ENCODE results near the gene SDK1. TPM values are rescaled to one million over a fixed set of nuclear protein-coding genes. Genes with fewer than 3 reads are reported as not detected.

Gene SDK1
- total and polyA plus RNA-seq, 2 donors (not counting 3 experiments of a cell fraction or from before 2014, with no cell fraction given): 1.6 to 3.9 TPM

DNA sequence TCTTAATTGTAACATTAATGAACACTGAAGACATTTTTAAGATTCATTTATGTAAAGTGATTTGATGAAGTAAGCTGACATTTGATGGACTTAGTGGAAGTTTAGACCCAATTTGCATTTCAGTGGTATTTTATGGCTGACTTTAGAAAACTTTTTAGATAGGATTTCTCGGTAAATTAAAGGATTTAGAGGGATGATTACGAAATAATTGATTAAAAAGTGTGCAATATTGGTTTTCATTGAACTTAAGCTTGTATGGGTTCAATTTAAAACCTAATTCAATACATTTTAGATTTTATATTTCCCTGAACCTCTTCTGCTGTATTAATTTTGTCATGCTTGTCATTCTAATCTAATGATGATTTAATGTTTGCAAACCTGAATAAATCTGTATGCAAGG, 135.1 kb downstream of the SDK1 start:
- Histone ChIP-seq H3K9me1 (replicated peaks; ENCODE audit: control insufficient read depth, extremely low read depth, insufficient read depth, low read length) (no peaks in the 10 kb centered on the region), H3K9me3 (replicated peaks; ENCODE audit: control insufficient read depth, insufficient read depth, low read length) (no peaks in the 10 kb centered on the region), H3K27ac (ENCODE audit: insufficient read depth, low read depth, low read length) (peak overlapping the region; percentile 68), H3K9ac (replicated peaks; ENCODE audit: extremely low read depth, insufficient read depth, low read length) (peak overlapping the region; percentile 73), H2AFZ (ENCODE audit: low read depth, low read length) (no peak overlapping the region), H4K20me1 (replicated peaks; ENCODE audit: control insufficient read depth, extremely low read depth, insufficient read depth, low read length) (no peaks in the 10 kb centered on the region), H3K79me2 (ENCODE audit: control insufficient read depth, insufficient read depth, low read length) (peaks cover 2% of the 10 kb centered on the region), H3K4me3 (replicated peaks in 1 of 3; ENCODE audit: insufficient read depth in 1 of 3, low read depth in 1 of 3, low read length in 3 of 3) (no peak overlapping the region), H3K36me3 (ENCODE audit: control insufficient read depth in 2 of 2, extremely low read depth in 1 of 2, insufficient read depth in 2 of 2, low read length in 2 of 2) (no peaks in the 10 kb centered on the region), H3K27me3 (ENCODE audit: control insufficient read depth in 2 of 2, insufficient read depth in 2 of 2, low read length in 2 of 2) (no peaks in the 10 kb centered on the region), H3K4me2 (ENCODE audit: insufficient read depth, low read length) (peak overlapping the region; percentile 91), H3K4me1 (ENCODE audit: control insufficient read depth, extremely low read depth, insufficient read depth, low read length) (peaks cover 27% of the 10 kb centered on the region)
- intact Hi-C loops (cut with micrococcal nuclease): loop anchor here (5.0 kb wide), 3 partner anchors 49 to 461 kb away; no protein-coding TSS in a partner anchor
- POLR2A ChIA-PET: no interaction called here
- BruUV-seq (replicated peaks): no TSS peak
- DNase-seq (ENCODE audit: low read depth, low spot score): no peak
- FAIRE-seq: no peak
- CTCF ChIA-PET: interaction anchor here (0.8 to 1.0 kb wide), 2 partner anchors 133 to 147 kb away, joined by 3 read pairs; no protein-coding TSS in a partner anchor
- dilution Hi-C loops (cut with MboI; ENCODE audit: extremely low pct_ligation_motif_present, low sequenced_read_pairs): no loop called here
- TF ChIP-seq GATA2 (IDR thresholded peaks at IDR 0.05; ENCODE audit: insufficient read depth, insufficient read length, low read depth, low read length) (no peak), EZH2 (IDR thresholded peaks at IDR 0.05; ENCODE audit: borderline replicate concordance, low read depth, low read length, severe bottlenecking) (no peak)

DNA sequence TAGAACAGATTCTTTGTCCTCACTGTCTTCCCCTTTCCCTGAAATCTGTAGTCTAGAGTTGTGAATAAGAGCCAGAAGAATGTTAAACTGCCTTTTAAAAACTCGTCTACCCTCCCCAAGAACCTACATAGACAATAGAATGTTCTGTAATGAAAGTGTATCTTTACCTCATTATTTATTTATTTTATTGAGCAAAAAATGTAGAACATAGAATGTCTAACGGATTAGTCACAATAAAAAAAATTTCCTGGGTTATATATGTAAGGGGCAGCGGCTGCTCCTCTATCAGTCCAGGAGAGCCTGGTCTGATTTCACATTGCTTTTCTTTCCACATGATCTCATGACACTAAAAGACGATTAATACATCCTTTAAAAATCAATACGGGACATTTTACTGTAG, 135.7 kb downstream of the SDK1 start:
- dilution Hi-C loops (cut with MboI; ENCODE audit: extremely low pct_ligation_motif_present, low sequenced_read_pairs) (no loop called here), intact Hi-C loops (cut with micrococcal nuclease) (loop anchor here (5.0 kb wide), 3 partner anchors 49 to 461 kb away; no protein-coding TSS in a partner anchor)
- peak overlapping the region; percentile 68 for H3K27ac ChIP-seq (ENCODE audit: insufficient read depth, low read depth, low read length)
- peak; percentile 87 for FAIRE-seq
- no peaks in the 10 kb centered on the region for H3K27me3 ChIP-seq (ENCODE audit: control insufficient read depth in 2 of 2, insufficient read depth in 2 of 2, low read length in 2 of 2)
- no peaks in the 10 kb centered on the region for H3K9me3 ChIP-seq (replicated peaks; ENCODE audit: control insufficient read depth, insufficient read depth, low read length)
- peaks cover 27% of the 10 kb centered on the region for H3K4me1 ChIP-seq (ENCODE audit: control insufficient read depth, extremely low read depth, insufficient read depth, low read length)
- peak overlapping the region; percentile 91 for H3K4me2 ChIP-seq (ENCODE audit: insufficient read depth, low read length)
- peak; percentile 74 for DNase-seq (ENCODE audit: low read depth, low spot score)
- peak overlapping the region; percentile 73 for H3K9ac ChIP-seq (replicated peaks; ENCODE audit: extremely low read depth, insufficient read depth, low read length)
- no peaks in the 10 kb centered on the region for H4K20me1 ChIP-seq (replicated peaks; ENCODE audit: control insufficient read depth, extremely low read depth, insufficient read depth, low read length)
- H3K4me3 ChIP-seq (replicated peaks in 1 of 3; ENCODE audit: insufficient read depth in 1 of 3, low read depth in 1 of 3, low read length in 3 of 3): peak overlapping the region in 1 of 3 experiments; percentile 53
- BruUV-seq (replicated peaks): no TSS peak
- H3K79me2 ChIP-seq (ENCODE audit: control insufficient read depth, insufficient read depth, low read length): peaks cover 2% of the 10 kb centered on the region
- CTCF ChIA-PET: no interaction called here
- peak overlapping the region; percentile 56 for H2AFZ ChIP-seq (ENCODE audit: low read depth, low read length)
- POLR2A ChIA-PET: no interaction called here
- H3K36me3 ChIP-seq (ENCODE audit: control insufficient read depth in 2 of 2, extremely low read depth in 1 of 2, insufficient read depth in 2 of 2, low read length in 2 of 2): no peaks in the 10 kb centered on the region
- H3K9me1 ChIP-seq (replicated peaks; ENCODE audit: control insufficient read depth, extremely low read depth, insufficient read depth, low read length): no peaks in the 10 kb centered on the region
- TF ChIP-seq EZH2 (IDR thresholded peaks at IDR 0.05; ENCODE audit: borderline replicate concordance, low read depth, low read length, severe bottlenecking) (no peak), MAX (IDR thresholded peaks at IDR 0.05; ENCODE audit: insufficient read depth, insufficient read length) (no peak), POLR2AphosphoS5 (IDR thresholded peaks at IDR 0.05; ENCODE audit: insufficient read depth, low read depth, low read length) (peak; percentile 63), GATA2 (IDR thresholded peaks at IDR 0.05; ENCODE audit: insufficient read depth, insufficient read length, low read depth, low read length) (no peak), POLR2A (IDR thresholded peaks at IDR 0.05; ENCODE audit: low read depth, low read length) (peak; percentile 63), MYC (IDR thresholded peaks at IDR 0.05; ENCODE audit: low read depth, low read length) (no peak), CTCF (IDR thresholded peaks at IDR 0.05; ENCODE audit: extremely low read depth in 1 of 2, insufficient read depth in 1 of 2, low read depth in 1 of 2, low read length in 2 of 2) (no peak), JUN (IDR thresholded peaks at IDR 0.05; ENCODE audit: borderline replicate concordance, insufficient read depth, insufficient read length, low read depth) (no peak), FOS (IDR thresholded peaks at IDR 0.05; ENCODE audit: borderline replicate concordance, insufficient read depth, low read length) (peak; percentile 56)

Data from endothelial cell of umbilical vein (primary cell).